PC-9 (cell line): ENCODE measurements around the gene AGL.

Source experiments
- CTCF ChIP-seq: fragments of 200-600 bp; sonication (generic); conservative IDR thresholded peaks from 2 replicates; pipeline ENCODE4 v1.6.1; 2017; ENCODE audit warnings: mixed run types, antibody characterized with exemption, mild to moderate bottlenecking, moderate library complexity
- EZH2 ChIP-seq: fragments of 200-600 bp; sonication (generic); IDR thresholded peaks from 2 replicates; pipeline ENCODE4 v1.8.0; 2017; ENCODE audit warnings: antibody characterized with exemption, low read depth

- no peak for TF ChIP-seq CTCF
- no peak for TF ChIP-seq EZH2
These were observed 43.3 kb upstream of the AGL start for GRCh38 chr1:99806882-99807281.
